Measurements from ENCODE around the gene PIP5K1C.
A peak's percentile ranks its signal among the peaks of the same experiment; 100 is the strongest.

PIP5K1C gene

GRCh38 chr19:3608079-3608641, 92.1 kb downstream of the PIP5K1C start:
- DNase-seq = no peak

- peak; percentile 62 for DNase-seq
Measured at GRCh38 chr19:3607303-3608078, 92.8 kb downstream of the PIP5K1C start.

DNA sequence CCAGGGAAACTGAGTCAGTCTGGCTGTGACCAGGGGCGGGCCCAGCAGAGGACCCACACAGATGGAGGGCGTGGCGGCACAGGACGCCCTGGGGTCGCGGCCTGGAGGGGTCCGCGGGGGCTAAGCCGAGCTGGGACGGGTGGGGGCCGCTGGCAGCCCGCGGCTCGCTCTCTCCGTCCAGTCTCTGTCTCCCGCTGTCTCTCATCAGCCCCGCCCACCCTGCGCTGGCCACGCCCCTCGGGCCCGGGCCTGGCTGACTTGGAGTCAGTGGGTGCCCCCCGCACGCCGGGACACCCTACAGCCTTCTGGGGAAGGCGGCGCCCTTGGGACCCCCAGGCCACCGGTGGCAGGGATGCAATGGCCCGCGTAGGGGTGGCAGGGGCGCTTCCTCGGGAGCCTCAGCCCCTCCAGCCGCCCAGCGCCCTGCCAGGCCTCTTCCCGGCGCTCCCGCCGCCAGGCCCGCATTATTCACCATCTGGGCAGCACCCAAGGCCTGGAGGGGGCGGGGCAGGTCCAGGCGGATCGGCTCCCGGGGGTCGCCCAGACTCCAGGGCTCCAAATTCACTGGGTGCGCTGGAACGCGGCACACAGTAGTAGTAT, 93.5 kb downstream of the PIP5K1C start, which contains the start of gene TBXA2R:
TBXA2R (minus strand) TSS at position 186 of the 600 bp plus-strand sequence. CDS start 6,241 bp downstream, outside the sequence.
- DNase-seq = peak; percentile 69

DNA sequence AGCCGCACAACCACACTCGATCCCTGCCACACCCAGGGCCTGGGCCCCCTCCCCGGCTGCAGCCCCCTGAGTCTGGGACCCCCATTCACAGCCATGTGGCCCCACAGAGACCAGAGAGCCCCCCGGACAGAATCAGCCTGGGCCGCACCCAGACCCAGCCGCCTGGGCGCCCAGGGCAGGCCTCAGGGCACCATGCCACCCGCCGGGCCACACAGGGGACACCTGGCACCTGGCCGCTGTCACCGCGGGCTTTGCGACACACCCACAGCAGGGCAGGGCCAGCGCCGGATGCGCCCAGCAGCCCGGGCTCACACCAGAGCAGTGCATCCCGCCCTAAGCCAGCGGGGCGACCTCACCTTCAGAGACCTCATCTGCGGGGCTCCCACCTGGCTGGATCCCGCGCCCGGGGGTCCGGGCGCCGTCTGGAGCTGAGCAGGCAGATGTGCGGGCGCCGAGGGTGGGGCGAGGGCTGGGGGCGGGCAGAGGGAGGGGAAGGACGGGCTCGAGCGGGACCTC, 94.0 kb downstream of the PIP5K1C start:
- peak; percentile 43 for DNase-seq

DNA sequence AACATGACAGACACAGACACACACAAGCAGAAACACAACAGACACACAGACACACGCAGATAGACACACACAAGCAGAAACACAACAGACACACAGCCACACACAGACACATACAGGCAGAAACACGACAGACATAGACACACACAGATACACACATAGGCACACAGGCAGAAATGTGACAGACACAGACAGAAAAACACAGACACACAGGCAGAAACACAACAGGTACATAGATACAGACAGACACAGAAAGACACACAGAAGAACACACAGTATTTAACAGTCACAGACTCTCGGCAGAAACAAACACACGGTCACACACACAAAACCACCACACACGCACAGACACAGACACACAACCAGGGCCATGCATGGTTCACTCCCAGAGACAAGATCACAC, 94.5 kb downstream of the PIP5K1C start:
- no peak for DNase-seq

- no peak for DNase-seq
Measured at GRCh38 chr19:3605361-3605760, 94.9 kb downstream of the PIP5K1C start.

- DNase-seq = no peak
Measured at GRCh38 chr19:3604987-3605343, 95.3 kb downstream of the PIP5K1C start.

DNA sequence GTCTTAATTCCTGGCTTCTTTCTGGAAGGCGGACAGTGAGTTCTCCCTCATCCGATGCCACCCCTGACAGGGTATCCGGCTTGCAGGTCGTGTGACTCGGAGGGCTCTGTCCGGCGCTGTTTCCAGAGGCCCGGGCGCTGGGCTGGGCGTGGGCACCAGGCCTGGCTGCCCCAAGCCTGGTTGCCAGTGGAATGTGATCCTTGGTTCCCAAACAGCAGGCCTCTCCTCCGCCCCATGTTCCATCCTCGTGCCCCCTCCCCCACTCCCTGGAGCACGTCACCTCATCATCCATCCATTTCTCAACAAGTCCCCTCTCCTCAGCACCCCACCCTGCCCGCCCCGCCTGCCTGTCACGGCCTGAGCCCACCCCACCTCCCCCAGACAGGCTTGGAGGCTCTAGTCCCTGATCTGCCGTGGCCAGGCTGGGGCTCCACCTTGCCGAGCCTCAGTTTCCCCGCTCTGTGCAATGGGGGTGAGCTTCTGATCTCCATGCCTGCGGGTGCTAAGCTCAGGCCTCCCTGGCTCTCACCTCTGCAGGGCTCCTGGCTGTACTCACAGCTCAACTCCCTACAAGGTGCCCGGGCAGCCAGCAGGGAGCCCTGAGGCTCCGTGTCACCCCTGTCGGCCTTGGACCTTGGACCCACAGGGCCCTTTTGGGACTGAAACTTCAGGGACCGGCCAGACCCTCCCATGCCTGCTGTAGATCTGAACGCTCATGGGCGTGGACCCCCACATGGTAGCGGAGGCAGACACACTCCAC, 95.9 kb downstream of the PIP5K1C start:
- no peak for DNase-seq

- DNase-seq = peak; percentile 45
Measured at GRCh38 chr19:3603121-3603811, 97.0 kb downstream of the PIP5K1C start.

GRCh38 chr19:3601021-3601420, 99.2 kb downstream of the PIP5K1C start:
- DNase-seq = no peak

DNA sequence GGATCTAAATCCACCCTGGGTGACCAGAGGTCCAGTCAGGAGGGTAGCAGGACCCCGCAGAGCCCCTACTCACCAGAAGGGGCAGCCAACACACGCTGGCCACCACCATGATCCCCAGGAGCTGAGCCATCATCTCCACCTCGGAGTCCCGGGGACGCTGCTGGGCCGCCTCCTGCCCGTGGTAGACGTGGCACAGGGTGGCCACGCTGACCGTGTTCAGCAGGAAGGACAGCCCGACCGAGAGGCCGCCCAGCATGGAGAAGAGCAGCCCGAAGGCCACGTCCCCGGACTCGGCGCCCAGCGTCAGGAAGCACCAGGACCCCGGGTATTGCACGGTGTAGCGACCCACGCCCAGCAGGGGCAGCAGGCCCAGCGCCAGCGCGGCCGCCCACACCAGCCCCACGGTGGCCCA, 100.5 kb downstream of the PIP5K1C start:
- no peak for DNase-seq

- DNase-seq = no peak
Measured at GRCh38 chr19:3595521-3596061, 104.7 kb downstream of the PIP5K1C start.

DNA sequence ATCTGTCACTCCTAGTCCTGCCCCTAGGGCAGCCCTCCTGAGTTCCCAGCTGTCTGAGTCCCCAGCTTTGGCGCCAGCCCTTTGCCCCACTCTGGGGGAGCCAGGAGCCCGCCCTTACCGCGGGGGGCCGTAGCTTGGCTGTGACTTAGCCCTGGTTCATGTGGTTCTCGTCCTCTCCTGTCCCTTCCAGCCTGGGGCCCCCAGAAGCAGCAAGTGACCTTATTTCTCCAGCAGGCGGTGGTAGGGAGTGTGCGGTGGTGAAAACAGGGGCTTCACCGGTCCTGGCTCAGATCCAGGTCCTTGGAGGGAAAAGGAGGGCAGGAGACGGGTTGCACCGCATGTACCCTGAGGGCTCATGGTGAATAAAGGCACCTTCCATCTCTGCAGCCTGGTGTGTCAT, 107.1 kb downstream of the PIP5K1C start:
- DNase-seq = no peak

DNA sequence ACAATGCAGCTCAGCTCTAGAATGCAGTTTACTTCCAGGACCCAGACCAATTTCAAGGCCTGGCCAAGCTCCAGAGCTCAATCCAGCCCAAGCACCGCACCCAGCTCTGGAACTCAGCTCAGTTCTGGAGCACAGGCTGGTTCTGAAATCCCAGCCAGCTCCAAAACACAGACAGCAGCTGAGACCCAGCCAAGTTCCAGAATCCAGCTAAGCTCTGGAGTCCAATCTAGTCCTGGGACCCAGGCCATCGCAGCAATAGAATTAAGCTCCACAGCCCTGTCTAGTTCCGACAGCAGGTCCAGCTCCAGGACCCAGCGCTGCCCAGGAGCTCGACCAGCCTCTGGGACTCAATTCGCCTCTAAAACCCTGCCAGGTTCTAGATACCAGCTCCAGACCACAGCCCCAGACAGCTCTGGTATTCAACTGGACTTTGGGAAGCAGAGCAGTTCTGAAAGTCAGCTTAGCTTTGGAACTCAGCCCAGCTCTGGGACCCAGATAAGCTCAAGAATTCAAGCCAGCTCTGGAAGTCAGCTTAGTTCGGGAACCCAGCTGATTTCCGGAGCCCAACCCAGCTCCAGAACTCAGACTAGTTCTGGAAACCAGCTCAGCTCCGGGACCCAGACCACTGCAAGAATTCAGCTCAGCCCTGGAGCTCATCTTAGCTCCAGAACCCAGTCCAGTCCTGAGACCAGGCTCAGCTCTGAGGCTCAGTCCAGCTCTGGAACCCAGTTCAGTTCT, 108.2 kb downstream of the PIP5K1C start:
- DNase-seq = no peak

DNA sequence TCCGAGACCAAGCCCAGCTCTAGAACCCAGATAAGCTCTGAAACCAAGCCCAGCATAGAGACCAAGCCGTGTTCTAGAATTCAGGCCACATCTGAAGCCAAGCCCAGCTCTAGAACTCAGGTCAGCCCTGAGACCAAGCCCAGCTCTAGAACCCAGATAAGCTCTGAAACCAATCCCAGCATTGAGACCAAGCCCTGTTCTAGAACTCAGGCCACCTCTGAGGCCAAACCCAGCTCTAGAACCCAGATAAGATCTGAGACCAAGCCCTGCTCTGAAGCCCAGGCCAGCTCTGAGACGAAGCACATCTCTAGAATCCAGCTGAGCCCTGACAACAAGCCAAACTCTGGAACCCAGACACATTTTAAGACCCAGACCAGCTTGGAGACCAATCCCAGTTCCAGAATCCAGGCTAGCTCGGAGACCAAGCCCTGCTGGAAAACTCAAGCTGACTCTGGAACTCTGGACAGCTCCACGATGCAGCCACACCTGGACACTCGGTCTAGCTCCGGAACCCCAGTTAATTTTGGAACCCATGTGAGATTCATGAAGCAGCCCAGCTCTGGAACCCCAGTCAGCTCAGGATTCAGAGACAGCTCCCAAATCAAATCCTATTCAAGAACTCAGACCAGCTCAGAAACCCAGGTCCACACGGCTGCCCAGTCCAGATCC, 109.1 kb downstream of the PIP5K1C start:
- DNase-seq = no peak

DNA sequence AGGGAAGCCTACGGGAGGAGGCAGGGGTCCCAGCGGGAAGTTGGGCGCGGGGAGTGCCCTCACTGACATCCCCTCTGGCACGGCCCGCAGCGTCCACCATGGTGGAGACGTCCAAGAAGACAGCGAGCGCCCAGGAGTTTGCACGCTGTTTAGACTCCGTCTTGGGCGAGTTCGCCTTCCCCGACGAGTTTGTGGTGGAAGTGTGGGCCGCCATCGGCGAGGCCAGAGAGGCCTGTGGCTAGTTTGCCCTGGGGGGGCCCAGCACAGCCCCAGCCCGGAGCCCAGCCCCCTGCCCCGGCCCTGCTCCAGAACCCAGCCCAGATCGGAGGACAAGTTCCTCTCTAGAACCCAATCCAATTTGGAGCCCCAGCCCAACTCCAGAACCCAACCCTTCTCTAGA, 110.3 kb downstream of the PIP5K1C start:
- DNase-seq = no peak

DNA sequence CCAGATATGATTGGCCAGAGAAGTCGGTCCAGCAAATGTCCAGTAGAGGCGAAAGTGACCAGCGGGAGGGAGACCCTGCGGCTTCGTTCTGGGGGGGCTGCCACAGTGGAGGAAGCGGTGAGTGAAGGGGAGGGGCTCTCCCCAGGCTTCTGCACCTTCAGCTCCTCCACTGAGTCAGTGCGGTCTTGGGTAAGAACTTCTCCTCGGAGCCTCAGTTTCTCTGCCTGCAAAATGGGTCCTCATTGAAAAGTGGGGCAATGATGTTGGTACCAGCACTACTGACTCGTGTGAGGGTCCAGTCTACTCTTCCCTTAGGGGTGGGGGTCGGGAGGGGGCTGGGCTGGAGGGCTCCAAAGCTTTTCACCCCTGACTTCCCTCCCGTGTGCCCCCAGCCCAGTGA, 110.8 kb downstream of the PIP5K1C start:
- no peak for DNase-seq

DNA sequence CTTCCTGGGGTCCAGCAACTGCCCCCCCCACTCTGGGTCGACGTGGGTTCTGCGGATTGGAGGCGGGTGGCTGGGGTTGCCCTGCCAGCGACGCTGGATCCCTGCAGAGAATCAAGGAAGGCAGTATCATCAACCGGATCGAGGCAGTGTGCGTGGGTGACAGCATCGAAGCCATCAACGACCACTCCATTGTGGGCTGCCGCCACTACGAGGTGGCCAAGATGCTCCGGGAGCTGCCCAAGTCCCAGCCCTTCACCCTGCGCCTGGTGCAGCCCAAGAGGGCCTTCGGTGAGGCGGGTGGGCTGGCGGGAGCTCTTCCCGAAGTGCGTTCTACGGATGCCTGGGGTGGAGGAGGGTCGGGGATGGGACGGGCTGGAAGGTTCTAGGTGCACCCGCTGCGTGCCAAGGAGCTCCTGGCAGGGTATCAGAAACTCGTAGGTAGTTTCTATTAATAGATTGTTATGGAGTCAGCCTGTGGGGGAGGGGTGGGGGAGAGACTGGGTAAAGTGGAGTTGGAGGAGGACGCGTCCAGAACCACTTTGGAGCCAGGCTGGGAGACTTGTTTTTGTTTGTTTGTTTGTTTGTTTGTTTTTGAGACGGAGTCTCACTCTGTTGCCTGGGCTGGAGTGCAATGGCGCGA, 113.4 kb downstream of the PIP5K1C start:
- DNase-seq = no peak

GRCh38 chr19:3586127-3586626, 114.1 kb downstream of the PIP5K1C start:
- no peak for DNase-seq

All from right forelimb (tissue), 1 donor.